ENCODE data around the gene ZNF629. TPM values are rescaled to one million over a fixed set of nuclear protein-coding genes. Genes with fewer than 3 reads are reported as not detected.

Gene ZNF629
- total and polyA plus RNA-seq, 2 of the 4 experiments (the other 2 are of a cell fraction): 7.3 to 9.1 TPM

- H3K9me3 ChIP-seq (ENCODE audit: control insufficient read depth, insufficient read depth, low read length): no peaks in the 10 kb centered on the region
- peak overlapping the region; percentile 47; the same call in 1 of the 2 replicates for H3K23ac ChIP-seq (ENCODE audit: low read depth, low read length)
- H3K79me1 ChIP-seq (ENCODE audit: low read depth in 1 of 2, low read length in 2 of 2): peaks cover 15 to 63% of the 10 kb centered on the region in 2 experiments
- 0 out of 2 replicates have a peak overlapping the region, but pooled peaks have one; percentile 30 for H2AK5ac ChIP-seq (ENCODE audit: low read depth, low read length)
- POLR2A ChIA-PET (ENCODE audit: unreplicated experiment): no interaction called here
- H2BK120ac ChIP-seq (ENCODE audit: low read depth, low read length): no peak overlapping the region
- H3K4ac ChIP-seq (ENCODE audit: low read depth, low read length): no peak overlapping the region
- H2BK15ac ChIP-seq (ENCODE audit: low read depth, low read length): no peak overlapping the region
- intact Hi-C loops (cut with micrococcal nuclease): no loop called here
- DNase-seq (peak; percentile 22), ATAC-seq (ENCODE audit: low read depth) (peak; percentile 34)
- peak overlapping the region; percentile 52 for H2AK9ac ChIP-seq (replicated peaks; ENCODE audit: low read depth, low read length, poor library complexity)
- no peak overlapping the region for H3K14ac ChIP-seq (replicated peaks; ENCODE audit: low read depth, low read length)
- no peak overlapping the region for H3K4me2 ChIP-seq (ENCODE audit: low read depth, low read length)
- H3K9me1 ChIP-seq (ENCODE audit: insufficient read depth, low read length): peaks cover 32% of the 10 kb centered on the region; the same call in 1 of the 2 replicates
- H2AFZ ChIP-seq (replicated peaks; ENCODE audit: low read length, poor library complexity): peak overlapping the region; percentile 52
- no peak overlapping the region; the same call in 1 of the 2 replicates for H4K5ac ChIP-seq (ENCODE audit: low read depth, low read length)
- peaks cover 4% of the 10 kb centered on the region for H4K20me1 ChIP-seq (ENCODE audit: insufficient read depth, low read length)
- BruUV-seq (replicated peaks): no TSS peak
- 76% methylated on average over 5 of the region's 14 CpGs; no CpG with 5 or more reads in 1 of the 2 experiments for WGBS, 2 experiments (ENCODE audit: extremely low coverage in 2 of 2, insufficient read length in 1 of 2)
- CTCF ChIA-PET: no interaction called here
- H2BK5ac ChIP-seq (ENCODE audit: low read depth, low read length, poor library complexity, severe bottlenecking): no peak overlapping the region
- H4K8ac ChIP-seq (ENCODE audit: low read depth in 2 of 2, low read length in 2 of 2): no peak overlapping the region
- H3K18ac ChIP-seq (ENCODE audit: low read depth, low read length): no peak overlapping the region
- dilution Hi-C loops (cut with HindIII; ENCODE audit: low sequenced_read_pairs, unreplicated experiment): no loop called here
- TF ChIP-seq CEBPB (IDR thresholded peaks at IDR 0.05; ENCODE audit: low read depth, low read length) (no peak), USF2 (IDR thresholded peaks at IDR 0.05; ENCODE audit: low read depth, low read length) (no peak), CHD1 (IDR thresholded peaks at IDR 0.05; ENCODE audit: low read depth, low read length) (no peak), RAD21 (IDR thresholded peaks at IDR 0.05; ENCODE audit: low read length) (no peak), POLR2A (IDR thresholded peaks at IDR 0.05; ENCODE audit: low read depth, low read length) (no peak), MXI1 (IDR thresholded peaks at IDR 0.05; ENCODE audit: borderline replicate concordance, low read depth, low read length) (no peak), SMC3 (IDR thresholded peaks at IDR 0.05; ENCODE audit: low read depth, low read length) (no peak), NFE2L2 (IDR thresholded peaks at IDR 0.05; ENCODE audit: low read depth, low read length) (no peak)
- no peak overlapping the region for H3K9ac ChIP-seq (ENCODE audit: low read depth, low read length)
- H3K27ac ChIP-seq (ENCODE audit: insufficient read depth, low read length): 0 out of 2 replicates have a peak overlapping the region, but pooled peaks have one; percentile 8
- no peak overlapping the region for H4K91ac ChIP-seq (ENCODE audit: insufficient read depth, low read depth, low read length)
- H2BK20ac ChIP-seq (ENCODE audit: low read depth, low read length): no peak overlapping the region
- no peaks in the 10 kb centered on the region for H3K27me3 ChIP-seq (ENCODE audit: control insufficient read depth, insufficient read depth, low read length)
- peaks cover 13% of the 10 kb centered on the region for H3K4me1 ChIP-seq (ENCODE audit: control insufficient read depth, insufficient read depth, low read length)
- H3K56ac ChIP-seq (ENCODE audit: extremely low read depth, insufficient read depth, low read length): no peak overlapping the region
- H3K4me3 ChIP-seq (ENCODE audit: insufficient read depth, low read depth, low read length): no peak overlapping the region
- in situ Hi-C loops (cut with MboI; ENCODE audit: low sequenced_read_pairs): no loop called here
- H3K36me3 ChIP-seq (ENCODE audit: control insufficient read depth, insufficient read depth, low read length): peaks cover 44% of the 10 kb centered on the region
Measured at GRCh38 chr16:30778549-30779244, 8.3 kb downstream of the ZNF629 start.

All from IMR-90 (cell line).